Coronary artery (tissue), 2 donors: ENCODE results near the gene FAM118A.

Experiments
- DNase-seq: peaks from one replicate; pipeline ENCODE4 v3.0.0-alpha.2; 2017; ENCODE audit warnings: low spot score
- H3K27ac ChIP-seq, 2 donors: fragments of 200-600 bp; sonication (generic); one replicate each; pipeline ENCODE4 v1.5.1; 2016 to 2019
- H3K4me3 ChIP-seq: fragments of 200-600 bp; sonication (generic); 2 replicates; pipeline ENCODE4 v1.5.1; 2016; ENCODE audit warnings: mild to moderate bottlenecking, moderate library complexity
- CTCF ChIP-seq: fragments of 200-600 bp; sonication (generic); IDR thresholded peaks from one replicate; pipeline ENCODE4 v1.5.1; 2019; ENCODE audit warnings: antibody characterized with exemption

The FAM118A gene

DNA sequence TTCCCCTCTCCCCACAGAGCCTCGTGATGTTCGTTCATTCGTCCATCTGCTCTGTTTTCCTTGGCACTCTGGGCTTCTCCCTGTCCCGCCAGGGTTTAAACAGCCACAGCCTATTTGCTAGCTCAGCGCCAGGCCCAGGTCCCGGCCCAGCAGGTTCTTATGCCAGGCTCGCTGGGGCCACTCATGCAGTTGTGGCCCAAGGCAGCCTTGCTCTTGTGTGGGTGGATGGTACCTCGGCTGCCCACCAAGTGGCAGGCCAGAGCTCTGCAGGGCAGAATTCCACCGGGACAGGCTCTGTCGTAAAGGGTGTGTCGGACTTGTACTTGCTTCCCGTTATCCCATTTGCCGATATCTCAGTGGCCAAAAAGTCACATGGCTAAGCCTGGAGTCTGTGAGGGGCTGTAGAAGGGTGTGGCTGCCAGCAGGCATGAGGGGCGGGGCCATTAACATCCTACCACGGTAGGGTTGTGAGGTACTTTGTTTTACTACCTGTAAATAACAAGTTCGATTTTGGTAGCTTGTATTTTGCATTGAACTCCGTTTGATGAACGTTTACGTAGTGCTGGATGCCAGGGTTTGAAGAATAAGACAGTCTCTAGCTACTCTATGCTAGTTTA lies 7.9 kb downstream of the FAM118A start:
- peak; percentile 40 for TF ChIP-seq CTCF
- H3K4me3 ChIP-seq: peak overlapping the region; percentile 42
- peak; percentile 93 for DNase-seq
- H3K27ac ChIP-seq: peak overlapping the region; percentile 90 to 95

DNA sequence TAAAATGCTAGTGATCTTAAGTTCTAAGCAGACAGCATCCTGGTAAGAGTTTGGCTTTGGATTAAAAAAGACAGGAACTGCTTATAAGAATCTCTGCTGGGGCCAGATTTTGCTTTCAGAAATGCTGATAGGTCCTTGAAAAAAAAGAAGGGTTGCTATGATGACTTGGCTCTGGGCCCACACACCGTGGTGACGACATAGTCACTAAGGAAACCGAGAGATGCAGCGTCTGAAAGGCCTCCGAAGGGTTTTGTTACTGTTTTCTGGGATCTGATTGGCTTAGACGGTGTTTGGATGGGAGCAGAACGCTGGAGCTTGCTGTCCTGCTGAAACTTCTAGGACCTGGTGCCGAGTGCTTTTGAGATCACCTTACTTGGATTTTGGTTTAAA lies 8.4 kb downstream of the FAM118A start:
- no peak for TF ChIP-seq CTCF
- H3K4me3 ChIP-seq: peak overlapping the region; percentile 42
- DNase-seq: peak; percentile 92
- peak overlapping the region; percentile 90 to 95 for H3K27ac ChIP-seq

GRCh38 chr22:45318558-45319323 lies 9.0 kb downstream of the FAM118A start:
- Histone ChIP-seq H3K27ac (peak overlapping the region; percentile 90 to 95), H3K4me3 (peak overlapping the region; percentile 42)
- no peak for DNase-seq
- no peak for TF ChIP-seq CTCF

DNA sequence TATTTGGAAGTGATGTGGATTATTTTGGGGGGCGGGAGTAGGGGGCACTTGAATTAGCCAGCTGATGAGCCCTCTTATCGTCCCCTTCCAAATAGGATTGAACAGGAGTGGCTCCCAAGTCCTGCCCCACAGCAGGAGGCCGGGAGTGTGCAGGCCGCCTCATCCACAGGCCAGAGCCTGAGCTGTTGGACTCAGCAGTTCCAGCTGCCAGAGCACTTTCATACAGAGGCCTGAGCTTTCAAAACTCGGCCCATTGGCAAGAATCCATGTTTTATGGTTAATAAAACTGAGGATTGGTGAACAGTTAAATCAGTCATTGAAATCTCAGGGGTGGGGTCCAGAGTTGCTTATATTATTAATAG lies 9.6 kb downstream of the FAM118A start:
- no peak overlapping the region for H3K4me3 ChIP-seq
- H3K27ac ChIP-seq: peak overlapping the region; percentile 90 to 95
- no peak for DNase-seq
- no peak for TF ChIP-seq CTCF

DNA sequence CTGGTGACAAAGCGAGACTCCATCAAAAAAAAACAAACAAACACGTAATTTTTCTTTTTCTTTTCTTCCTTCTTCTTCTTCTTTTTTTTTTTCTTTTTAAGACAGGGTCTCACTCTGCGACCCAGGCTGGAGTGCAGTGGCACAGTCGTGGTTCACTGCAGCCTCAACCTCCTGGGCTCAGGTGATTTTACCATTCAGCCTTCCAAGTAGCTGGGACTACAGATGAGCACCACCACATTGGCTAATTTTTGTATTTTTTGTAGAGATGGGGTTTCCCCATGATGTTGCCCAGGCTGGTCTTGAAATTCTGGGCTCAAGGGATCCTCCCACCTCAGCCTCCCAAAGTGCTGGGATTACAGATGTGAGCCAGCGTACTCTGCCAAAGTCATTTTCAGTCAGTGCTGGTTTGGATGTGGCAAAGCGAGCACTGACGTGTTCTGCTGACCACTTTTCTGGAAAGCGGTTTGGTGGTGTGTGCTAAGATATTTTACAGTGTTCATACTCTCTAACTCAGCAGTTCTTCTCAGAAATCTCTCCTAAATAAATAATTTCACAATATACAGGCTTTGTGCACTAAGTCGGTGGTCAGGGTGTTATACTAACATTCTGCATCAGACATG lies 10.7 kb downstream of the FAM118A start:
- H3K27ac ChIP-seq: peak overlapping the region; percentile 90 to 95
- no peak for TF ChIP-seq CTCF
- no peak overlapping the region for H3K4me3 ChIP-seq
- no peak for DNase-seq

DNA sequence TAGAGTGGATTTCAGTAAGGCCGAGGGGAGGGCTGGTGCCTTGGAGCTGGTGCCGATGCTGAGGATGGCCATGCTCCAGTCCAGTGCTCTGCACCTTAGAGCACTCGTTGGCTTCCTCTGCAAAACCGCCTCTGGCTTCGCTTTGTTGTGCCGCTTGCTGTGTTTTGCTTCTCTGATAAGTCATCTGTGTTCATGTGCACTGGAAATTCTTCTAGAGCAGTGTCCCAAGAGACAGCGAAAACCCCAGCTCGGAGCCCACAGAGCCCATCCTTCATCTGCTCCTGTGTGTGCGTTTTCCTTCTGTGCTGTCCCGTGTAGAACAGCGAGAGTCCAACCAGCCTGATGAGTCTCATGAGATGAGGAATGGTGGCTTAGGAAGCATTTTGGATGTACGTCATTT lies 12.1 kb downstream of the FAM118A start:
- no peak for TF ChIP-seq CTCF
- DNase-seq: no peak
- no peak overlapping the region for H3K27ac ChIP-seq
- no peak overlapping the region for H3K4me3 ChIP-seq
